A172 (cell line): ENCODE results near the gene MAP2K5. TPM values are rescaled to one million over a fixed set of nuclear protein-coding genes. Genes with fewer than 3 reads are reported as not detected.

Experiments used
- DNase-seq: peaks from one replicate; pipeline ENCODE4 v3.0.0-alpha.2; 2015; ENCODE audit warnings: low spot score
- total RNA-seq: library from RNA; depleted of rRNA; stranded (reverse); fragments of >200 nt; shearing (Covaris generic); gene quantifications from 2 replicates; pipeline ENCODE4 v1.2.3, GENCODE V29; 2014

Gene MAP2K5
- total RNA-seq, 1 experiment from 2014 or later, result 5.7 TPM

DNA sequence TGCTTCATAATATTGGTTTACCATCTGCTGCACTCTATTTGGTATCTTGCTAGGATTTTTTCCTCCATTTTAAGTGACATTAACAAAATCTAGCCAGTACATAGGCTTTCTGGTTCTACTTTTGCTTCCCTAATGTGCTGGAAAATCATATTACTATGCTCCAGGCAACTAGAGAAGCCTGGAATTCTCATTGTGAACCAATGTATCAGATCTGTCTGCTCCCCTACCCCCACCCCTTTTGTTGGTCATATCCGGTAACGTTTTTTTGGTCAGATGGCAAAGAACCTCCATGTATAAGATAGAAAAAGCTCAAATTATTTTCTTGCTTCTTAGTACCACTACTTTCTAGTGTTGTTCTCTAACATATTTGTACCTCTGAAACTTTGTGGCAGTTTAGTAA, 17.1 kb downstream of the MAP2K5 start:
- DNase-seq, result no peak

GRCh38 chr15:67560320-67560719, 17.8 kb downstream of the MAP2K5 start:
- no peak for DNase-seq

DNA sequence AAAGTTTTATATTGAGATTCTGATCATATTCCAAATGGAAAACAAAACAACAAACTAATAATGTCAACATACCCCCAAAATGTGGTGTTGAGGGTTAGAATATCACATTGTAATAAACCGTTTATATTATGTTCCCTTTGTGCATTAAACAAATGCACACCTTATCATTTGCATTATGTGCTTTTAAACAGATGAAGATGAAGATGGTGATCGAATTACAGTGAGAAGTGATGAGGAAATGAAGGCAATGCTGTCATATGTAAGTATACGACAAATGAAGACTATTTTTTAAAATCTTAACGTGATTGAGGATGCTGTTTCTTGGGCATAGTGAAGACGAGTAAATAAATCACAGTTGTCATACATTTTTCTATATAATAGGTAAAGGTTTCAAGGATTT, 20.6 kb downstream of the MAP2K5 start:
- DNase-seq, result no peak

DNA sequence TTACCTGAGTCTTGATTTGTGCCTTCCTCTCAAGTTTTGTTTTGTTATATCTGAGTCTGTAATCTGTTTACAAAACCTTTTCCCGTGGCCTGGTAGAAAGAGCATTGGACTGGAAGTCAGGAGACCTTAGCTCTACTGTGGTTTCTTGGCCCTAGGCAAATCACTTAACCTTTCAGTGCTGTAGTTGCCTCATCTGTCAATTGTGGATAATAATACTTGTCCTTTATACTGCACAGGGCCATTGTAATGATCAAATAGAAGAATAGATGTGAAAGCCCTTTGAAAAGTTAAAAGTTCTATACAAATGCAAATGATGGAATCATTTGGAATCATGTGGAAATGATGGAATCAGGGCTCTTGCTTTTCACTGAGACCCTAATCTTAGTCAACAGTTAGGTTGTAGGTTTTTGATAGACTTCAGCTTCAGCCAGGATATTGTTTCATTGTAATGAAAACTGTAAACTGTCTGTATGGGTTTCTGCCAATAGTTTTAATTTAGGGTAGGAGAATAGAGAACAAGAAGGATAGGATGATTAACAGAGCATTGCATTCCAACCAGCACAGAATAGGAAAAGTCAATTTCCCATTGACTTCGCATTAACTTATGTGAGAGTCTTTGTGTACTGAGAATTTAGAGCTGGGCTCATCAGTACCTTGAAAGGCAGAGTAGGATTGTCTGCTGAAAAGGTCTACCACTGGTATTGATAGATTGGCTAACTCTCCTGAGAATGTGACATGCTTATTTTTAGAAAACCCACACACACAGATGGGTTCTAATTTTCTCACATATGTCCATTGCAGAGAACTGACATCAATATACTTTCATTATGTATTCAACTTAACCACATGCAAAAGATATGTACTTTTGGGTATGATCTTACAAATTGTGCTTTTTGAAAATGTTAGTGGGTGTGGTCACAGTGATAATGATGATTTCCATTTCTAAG, 21.8 kb downstream of the MAP2K5 start:
- DNase-seq, result no peak

- DNase-seq, result no peak
These were observed 22.5 kb downstream of the MAP2K5 start for GRCh38 chr15:67564968-67565345.

DNA sequence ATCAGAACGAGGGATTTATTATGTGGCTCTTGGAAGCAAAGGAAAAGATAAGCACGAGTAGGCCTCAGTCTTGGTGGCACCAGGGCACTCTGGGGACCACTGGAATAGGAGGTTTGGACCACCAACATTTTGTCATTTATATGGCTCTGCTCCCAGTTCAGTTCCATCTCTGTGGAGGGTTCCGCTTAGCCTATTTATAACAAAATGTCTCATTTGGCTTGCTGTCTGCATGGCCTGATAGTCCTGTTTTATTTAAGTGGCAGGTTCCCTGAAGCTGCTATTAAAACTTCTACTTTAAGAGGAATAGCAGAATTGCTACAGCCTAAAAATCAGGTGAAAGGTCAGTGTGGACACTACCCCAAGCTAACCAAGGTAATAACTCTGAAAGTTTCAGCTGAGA, 27.2 kb downstream of the MAP2K5 start:
- no peak for DNase-seq

- no peak for DNase-seq
These were observed 28.6 kb downstream of the MAP2K5 start for GRCh38 chr15:67570875-67571647.

DNA sequence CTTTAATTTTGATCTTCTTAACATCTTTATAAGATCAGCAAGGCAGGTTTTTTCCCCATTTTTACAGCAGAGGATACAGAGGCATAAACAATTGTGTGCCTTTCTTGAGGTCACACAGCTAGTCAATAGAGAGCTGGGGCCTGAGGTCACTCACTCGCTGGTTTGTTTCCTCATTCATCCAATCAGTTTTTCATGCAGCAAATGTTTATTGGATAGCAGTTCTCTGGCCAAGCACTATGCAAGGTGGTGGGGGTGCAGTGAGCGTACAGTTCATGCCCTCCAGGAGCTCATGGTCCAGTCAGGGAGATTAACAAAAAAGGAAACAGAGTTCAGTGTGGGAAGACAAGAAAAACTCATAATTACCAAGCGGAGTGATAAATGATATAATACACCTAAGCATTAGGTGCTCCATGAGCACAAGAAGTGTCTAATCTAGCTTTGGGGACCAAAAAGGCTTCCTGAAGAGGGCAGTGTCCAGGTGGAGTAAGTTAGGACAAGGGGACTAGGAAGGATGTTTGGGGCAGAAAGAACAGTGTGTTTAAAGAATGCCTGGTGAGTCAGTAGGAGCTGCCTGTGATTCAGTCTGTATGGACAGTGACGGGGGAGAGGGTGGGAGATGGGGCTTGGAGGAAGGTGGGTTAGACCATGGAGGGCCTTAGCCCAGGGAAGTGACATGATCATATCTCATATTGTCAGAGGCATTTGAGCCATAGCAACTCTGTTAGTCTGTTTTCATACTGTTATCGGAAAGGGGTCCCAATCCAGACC, 29.3 kb downstream of the MAP2K5 start:
- DNase-seq, result no peak

DNA sequence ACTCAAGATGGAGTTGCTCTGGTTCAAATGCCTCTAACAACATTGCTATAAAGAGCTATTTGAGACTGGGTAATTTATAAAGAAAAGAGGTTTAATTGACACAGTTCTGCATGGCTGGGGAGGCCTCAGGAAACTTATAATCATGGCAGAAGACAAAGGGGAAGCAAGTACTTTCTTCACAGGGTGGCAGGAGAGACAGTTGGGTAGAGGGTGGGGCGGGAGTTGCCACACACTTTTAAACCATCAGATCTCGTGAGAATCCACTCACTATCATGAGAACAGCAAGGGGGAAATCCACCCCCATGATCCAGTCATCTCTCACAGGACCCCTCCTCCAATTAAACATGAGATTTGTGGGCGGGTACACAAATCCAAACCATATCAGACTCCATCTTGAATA, 30.7 kb downstream of the MAP2K5 start:
- no peak for DNase-seq

DNA sequence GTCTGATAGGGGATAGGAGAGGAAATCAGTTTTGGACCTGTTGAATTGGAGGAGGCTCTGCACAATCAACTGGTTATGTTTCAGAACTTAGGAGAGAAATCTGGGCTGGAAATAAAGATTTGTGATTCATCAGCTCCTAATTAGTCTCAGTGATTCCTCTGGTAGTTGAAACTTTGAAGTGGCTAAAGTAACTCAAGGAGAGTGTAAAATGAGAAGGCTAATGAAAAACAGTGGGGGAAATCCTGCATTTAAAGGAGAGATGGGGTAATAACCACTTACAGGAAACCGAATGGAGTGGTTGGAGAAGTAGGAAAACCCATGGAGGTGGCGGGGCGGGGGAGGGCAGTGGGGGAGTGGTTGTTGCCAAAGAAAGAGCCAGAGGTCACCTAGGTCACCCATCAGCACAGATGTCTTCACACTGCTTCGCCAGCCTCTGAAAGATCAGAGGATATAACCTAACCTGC, 32.6 kb downstream of the MAP2K5 start:
- no peak for DNase-seq

DNA sequence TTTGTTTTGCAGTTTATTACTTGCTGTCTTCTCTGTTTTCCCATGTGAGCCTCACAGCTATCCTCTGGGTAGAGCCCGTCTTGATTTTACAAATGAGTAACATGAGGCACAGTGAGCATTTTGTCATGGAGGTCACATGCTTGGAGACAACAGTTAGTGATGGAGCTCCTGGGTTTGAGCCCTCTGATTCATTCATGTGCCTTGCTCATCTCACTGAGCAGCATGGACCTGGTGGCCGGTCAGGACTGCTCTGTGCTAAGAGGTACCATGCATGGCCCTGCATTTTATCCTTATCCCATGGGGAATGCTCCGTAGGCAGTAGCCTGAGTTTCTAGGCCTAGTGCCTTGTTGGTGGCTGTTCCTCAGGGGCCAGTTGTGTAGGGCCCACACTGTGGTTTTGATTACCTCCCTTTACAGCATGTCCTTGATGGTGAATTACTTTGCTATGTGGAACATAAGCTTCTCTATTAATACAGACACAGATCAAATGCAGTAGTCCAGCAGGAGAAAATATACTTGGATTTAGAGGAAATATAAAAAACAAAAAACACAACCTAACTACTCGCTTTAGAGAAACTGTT, 35.6 kb downstream of the MAP2K5 start:
- DNase-seq, result no peak

GRCh38 chr15:67579164-67579563, 36.7 kb downstream of the MAP2K5 start:
- no peak for DNase-seq

GRCh38 chr15:67579967-67580366, 37.5 kb downstream of the MAP2K5 start:
- no peak for DNase-seq

DNA sequence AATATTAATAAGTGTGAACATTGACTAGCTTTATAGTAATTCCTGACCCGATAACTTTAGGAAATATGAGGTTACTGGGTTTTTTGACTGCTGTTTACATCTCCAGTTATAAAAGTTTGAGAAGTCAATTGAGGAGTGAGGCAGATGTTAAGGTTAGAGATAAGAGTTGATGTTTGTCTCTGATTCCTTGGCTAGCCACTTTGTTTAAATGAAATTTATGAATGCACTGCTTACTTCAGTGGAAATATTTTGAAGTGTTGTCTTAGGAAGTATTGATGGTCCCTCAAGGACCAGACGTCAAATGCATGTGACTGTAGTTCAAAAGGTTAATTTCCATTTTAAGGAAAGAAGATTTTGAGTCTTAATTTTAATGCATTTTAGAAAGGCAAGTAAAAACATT, 41.7 kb downstream of the MAP2K5 start:
- no peak for DNase-seq

GRCh38 chr15:67585681-67586080, 43.2 kb downstream of the MAP2K5 start:
- DNase-seq, result no peak

DNA sequence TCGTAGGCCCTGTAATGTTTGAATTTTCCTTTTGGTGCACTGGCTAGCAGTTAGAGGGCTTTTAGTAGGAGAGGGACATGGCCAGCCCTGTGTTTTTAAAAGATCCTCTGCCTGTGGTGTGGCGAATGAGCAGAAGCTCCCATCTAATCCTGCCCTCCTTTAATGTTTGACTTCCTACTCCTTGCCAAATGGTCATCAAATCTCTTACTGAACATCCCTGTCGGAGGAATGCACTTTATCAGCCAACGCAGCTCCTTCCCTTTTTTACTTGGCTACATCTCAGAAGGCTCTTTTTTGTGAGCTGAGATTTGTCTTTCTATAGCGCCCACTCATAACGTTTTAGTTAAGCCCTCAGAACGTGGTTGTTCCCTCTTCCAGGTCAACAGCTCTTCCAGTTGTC, 44.8 kb downstream of the MAP2K5 start:
- DNase-seq, result no peak

GRCh38 chr15:67587754-67588153, 45.3 kb downstream of the MAP2K5 start:
- no peak for DNase-seq

- no peak for DNase-seq
These were observed 47.7 kb downstream of the MAP2K5 start for GRCh38 chr15:67590191-67590590.

GRCh38 chr15:67592245-67592644, 49.7 kb downstream of the MAP2K5 start:
- no peak for DNase-seq

GRCh38 chr15:67593562-67593961, 51.1 kb downstream of the MAP2K5 start:
- no peak for DNase-seq

- DNase-seq, result no peak
These were observed 52.3 kb downstream of the MAP2K5 start for GRCh38 chr15:67594770-67595169.

DNA sequence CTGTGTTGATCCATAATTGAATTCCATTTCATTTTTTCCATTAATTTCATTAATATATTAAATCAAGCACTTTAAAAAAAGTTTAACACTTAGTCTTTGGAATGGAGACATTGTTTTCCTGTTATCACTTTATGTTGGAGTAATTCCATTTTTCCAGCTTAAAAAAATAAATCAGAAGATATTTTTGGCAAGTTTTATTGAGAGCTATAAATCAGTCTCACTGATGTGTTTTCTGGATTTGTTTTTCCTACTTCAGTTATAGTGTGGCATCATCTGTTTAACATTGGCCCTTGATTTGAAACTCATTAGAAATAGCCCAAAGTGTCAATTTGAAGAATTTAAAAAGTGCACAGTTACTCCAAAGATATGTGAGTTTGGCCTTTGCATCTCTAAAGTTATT, 53.1 kb downstream of the MAP2K5 start:
- no peak for DNase-seq
